CD4-positive, alpha-beta memory T cell (primary cell): ENCODE data around the gene KCNJ2. TPM values are rescaled to one million over a fixed set of nuclear protein-coding genes. Genes with fewer than 3 reads are reported as not detected.

Source experiments
- CTCF ChIA-PET: fragments of 350-600 bp; sonication (Branson Sonifier 250); formaldehyde crosslinking; loops from one replicate; lab custom pipeline; 2021; ENCODE audit warnings: inconsistent platforms; ENCODE audit not compliant: partially characterized antibody; lab: Charles Lee
- POLR2A ChIA-PET: fragments of 350-600 bp; sonication (Branson Sonifier 250); formaldehyde crosslinking; loops from one replicate; lab custom pipeline; 2021; ENCODE audit not compliant: partially characterized antibody; lab: Charles Lee
- DNase-seq, 5 donors: peaks; one replicate each; pipeline versions ENCODE4 v3.0.0 to v3.0.0-alpha.2; 2020 to 2022; ENCODE audit warnings: mixed read lengths in 1 of 5
- H3K27ac ChIP-seq: one replicate; pipeline ENCODE4 v1.7.0; 2013; ENCODE audit warnings: low read depth, low read length
- H3K27me3 ChIP-seq: 2 replicates; pipeline ENCODE4 v1.7.0; 2013; ENCODE audit warnings: mild to moderate bottlenecking, low read length, moderate library complexity; ENCODE audit not compliant: insufficient read depth
- H3K36me3 ChIP-seq: 2 replicates; pipeline ENCODE4 v1.7.0; 2013; ENCODE audit warnings: mild to moderate bottlenecking, low read length, moderate library complexity; ENCODE audit not compliant: insufficient read depth
- H3K4me1 ChIP-seq: 2 replicates; pipeline ENCODE4 v1.7.0; 2013; ENCODE audit warnings: mild to moderate bottlenecking, low read length, moderate library complexity; ENCODE audit not compliant: insufficient read depth
- H3K4me3 ChIP-seq, 2 donors: one replicate each; pipeline ENCODE4 v1.7.0; 2013; ENCODE audit warnings: low read length in 2 of 2, mild to moderate bottlenecking in 1 of 2
- H3K9me3 ChIP-seq, 2 donors: one replicate each; pipeline ENCODE4 v1.7.0; 2013; ENCODE audit warnings: low read length in 2 of 2, control low read depth in 1 of 2; ENCODE audit not compliant: control insufficient read depth in 1 of 2
- H3K27ac Mint-ChIP-seq, 7 donors: one replicate each; pipeline ENCODE4 v1.8.0; 2020 to 2021; ENCODE audit warnings: mixed read lengths in 7 of 7, mild to moderate bottlenecking in 6 of 7, inconsistent platforms in 3 of 7, moderate library complexity in 3 of 7
- H3K27me3 Mint-ChIP-seq, 2 donors: one replicate each; pipeline ENCODE4 v1.8.0; 2020 to 2021; ENCODE audit warnings: mixed read lengths in 2 of 2
- H3K36me3 Mint-ChIP-seq, 2 donors: one replicate each; pipeline ENCODE4 v1.8.0; 2020 to 2021; ENCODE audit warnings: mixed read lengths in 2 of 2, inconsistent platforms in 1 of 2, mild to moderate bottlenecking in 1 of 2
- H3K4me1 Mint-ChIP-seq, 4 donors: one replicate each; pipeline ENCODE4 v1.8.0; 2020 to 2021; ENCODE audit warnings: mixed read lengths in 4 of 4, mild to moderate bottlenecking in 1 of 4
- H3K4me3 Mint-ChIP-seq, 8 donors: one replicate each; pipeline ENCODE4 v1.8.0; 2020 to 2021; ENCODE audit warnings: mixed read lengths in 8 of 8, mild to moderate bottlenecking in 7 of 8, moderate library complexity in 6 of 8, inconsistent platforms in 3 of 8
- H3K9me3 Mint-ChIP-seq, 8 donors: one replicate each; pipeline ENCODE4 v1.8.0; 2020 to 2021; ENCODE audit warnings: mixed read lengths in 8 of 8, mild to moderate bottlenecking in 5 of 8, inconsistent platforms in 3 of 8, moderate library complexity in 1 of 8
- intact Hi-C: fragments of 100-400 bp; cut with micrococcal nuclease; formaldehyde crosslinking; loops from one replicate; pipeline ENCODE4 v1.15.1; 2023
- polyA plus RNA-seq, 2 donors: library from polyadenylated mRNA; unstranded; fragments of 300-500 nt; fragmentation: Illumina TruSeq; gene quantifications; one replicate each; pipeline ENCODE4 v1.2.3, GENCODE V29; 2021
- total RNA-seq, 2 experiments: library from RNA; stranded (reverse); gene quantifications; one replicate each; pipeline ENCODE4 v1.2.3, GENCODE V29; 2021

The KCNJ2 gene
- not detected for total RNA-seq
- polyA plus RNA-seq = not detected

- no peak within 1 kb of the TSS for H3K27ac Mint-ChIP-seq
- DNase-seq = peak in 2 of 5 donors; percentile 12 to 17
- H3K27me3 ChIP-seq = peaks cover 11% of the 10 kb centered on the region
- no peaks in the 10 kb centered on the region for H3K36me3 ChIP-seq
- peaks cover 11% of the 10 kb centered on the region for H3K4me1 ChIP-seq
- H3K4me1 Mint-ChIP-seq = peaks cover 12 to 26% (median 19%) of the 10 kb centered on the region in 4 donors
- no peaks in the 10 kb centered on the region for H3K36me3 Mint-ChIP-seq
- H3K4me3 Mint-ChIP-seq = peak within 1 kb of the TSS; percentile 48 to 82 (median 68)
- peak within 1 kb of the TSS in 1 of 2 donors; percentile 30 for H3K4me3 ChIP-seq
- intact Hi-C loops = no loop called here
- POLR2A ChIA-PET = no interaction called here
- H3K27me3 Mint-ChIP-seq = peaks cover 37 to 53% of the 10 kb centered on the region in 2 donors
- peaks cover 0 to 5% (median 0%) of the 10 kb centered on the region in 8 donors for H3K9me3 Mint-ChIP-seq
- H3K27ac ChIP-seq = no peak within 1 kb of the TSS
- CTCF ChIA-PET = interaction anchor here (1.1 kb wide), 1 partner anchor 18 kb away, joined by 3 read pairs; no protein-coding TSS in a partner anchor
- H3K9me3 ChIP-seq = no peaks in the 10 kb centered on the region
Observed at GRCh38 chr17:70168977-70169708, at the start of gene KCNJ2. Gene KCNJ2, plus strand, starts transcription at chr17:70169532. Its CDS starts 5,508 bp downstream, at chr17:70175040.

GRCh38 chr17:70119545-70119944 lies 49.8 kb upstream of the KCNJ2 start:
- Histone ChIP-seq H3K4me3 (no peak overlapping the region), H3K27me3 (no peaks in the 10 kb centered on the region), H3K27ac (no peak overlapping the region), H3K9me3 (no peaks in the 10 kb centered on the region), H3K36me3 (no peaks in the 10 kb centered on the region), H3K4me1 (no peaks in the 10 kb centered on the region)
- Mint-ChIP-seq H3K27me3 (peaks cover 3 to 6% of the 10 kb centered on the region in 2 donors), H3K9me3 (peaks cover 0 to 9% (median 4%) of the 10 kb centered on the region in 8 donors), H3K4me1 (no peaks in the 10 kb centered on the region), H3K36me3 (no peaks in the 10 kb centered on the region), H3K4me3 (no peak overlapping the region), H3K27ac (no peak overlapping the region)
- ChIA-PET CTCF (no interaction called here), POLR2A (no interaction called here)
- intact Hi-C loops = no loop called here
- no peak for DNase-seq

- no peak for DNase-seq
- Mint-ChIP-seq H3K9me3 (peaks cover 0 to 9% (median 4%) of the 10 kb centered on the region in 8 donors), H3K27ac (no peak overlapping the region), H3K4me1 (no peaks in the 10 kb centered on the region), H3K4me3 (no peak overlapping the region), H3K36me3 (no peaks in the 10 kb centered on the region), H3K27me3 (peaks cover 0 to 6% of the 10 kb centered on the region in 2 donors)
- Histone ChIP-seq H3K36me3 (no peaks in the 10 kb centered on the region), H3K4me1 (no peaks in the 10 kb centered on the region), H3K4me3 (no peak overlapping the region), H3K9me3 (no peaks in the 10 kb centered on the region), H3K27ac (no peak overlapping the region), H3K27me3 (no peaks in the 10 kb centered on the region)
- CTCF ChIA-PET = no interaction called here
- intact Hi-C loops = no loop called here
- POLR2A ChIA-PET = no interaction called here
Observed at GRCh38 chr17:70119983-70120382, 49.3 kb upstream of the KCNJ2 start.

GRCh38 chr17:70120425-70120824 lies 48.9 kb upstream of the KCNJ2 start:
- Histone ChIP-seq H3K9me3 (no peaks in the 10 kb centered on the region), H3K27ac (no peak overlapping the region), H3K27me3 (no peaks in the 10 kb centered on the region), H3K36me3 (no peaks in the 10 kb centered on the region), H3K4me3 (no peak overlapping the region), H3K4me1 (no peaks in the 10 kb centered on the region)
- intact Hi-C loops = no loop called here
- POLR2A ChIA-PET = no interaction called here
- Mint-ChIP-seq H3K9me3 (peaks cover 0 to 9% (median 4%) of the 10 kb centered on the region in 8 donors), H3K4me3 (no peak overlapping the region), H3K27ac (no peak overlapping the region), H3K4me1 (no peaks in the 10 kb centered on the region), H3K36me3 (no peaks in the 10 kb centered on the region), H3K27me3 (peaks cover 0 to 6% of the 10 kb centered on the region in 2 donors)
- CTCF ChIA-PET = no interaction called here
- DNase-seq = no peak

- no peaks in the 10 kb centered on the region for H3K36me3 Mint-ChIP-seq
- no peak overlapping the region for H3K4me3 ChIP-seq
- H3K9me3 ChIP-seq = no peaks in the 10 kb centered on the region
- ChIA-PET POLR2A (no interaction called here), CTCF (no interaction called here)
- H3K4me1 ChIP-seq = no peaks in the 10 kb centered on the region
- no peaks in the 10 kb centered on the region for H3K36me3 ChIP-seq
- no peaks in the 10 kb centered on the region for H3K27me3 ChIP-seq
- H3K4me1 Mint-ChIP-seq = no peaks in the 10 kb centered on the region
- no peak overlapping the region for H3K4me3 Mint-ChIP-seq
- H3K27me3 Mint-ChIP-seq = peaks cover 0 to 6% of the 10 kb centered on the region in 2 donors
- no peak for DNase-seq
- H3K9me3 Mint-ChIP-seq = peaks cover 0 to 9% (median 4%) of the 10 kb centered on the region in 8 donors
- no peak overlapping the region for H3K27ac ChIP-seq
- intact Hi-C loops = no loop called here
- H3K27ac Mint-ChIP-seq = no peak overlapping the region
Observed at GRCh38 chr17:70121126-70121525, 48.2 kb upstream of the KCNJ2 start.

GRCh38 chr17:70123193-70123592 lies 46.1 kb upstream of the KCNJ2 start:
- H3K36me3 Mint-ChIP-seq = no peaks in the 10 kb centered on the region
- no peak overlapping the region for H3K4me3 ChIP-seq
- no peak overlapping the region for H3K27ac ChIP-seq
- H3K9me3 Mint-ChIP-seq = peaks cover 0 to 5% (median 0%) of the 10 kb centered on the region in 8 donors
- H3K27me3 Mint-ChIP-seq = no peaks in the 10 kb centered on the region
- CTCF ChIA-PET = no interaction called here
- no peak overlapping the region for H3K4me3 Mint-ChIP-seq
- no peaks in the 10 kb centered on the region for H3K27me3 ChIP-seq
- H3K27ac Mint-ChIP-seq = no peak overlapping the region
- intact Hi-C loops = no loop called here
- no peaks in the 10 kb centered on the region for H3K9me3 ChIP-seq
- POLR2A ChIA-PET = no interaction called here
- H3K4me1 Mint-ChIP-seq = no peaks in the 10 kb centered on the region
- no peak for DNase-seq
- H3K36me3 ChIP-seq = no peaks in the 10 kb centered on the region
- no peaks in the 10 kb centered on the region for H3K4me1 ChIP-seq

- H3K4me1 Mint-ChIP-seq = no peaks in the 10 kb centered on the region
- no peaks in the 10 kb centered on the region for H3K36me3 Mint-ChIP-seq
- Histone ChIP-seq H3K4me1 (no peaks in the 10 kb centered on the region), H3K27ac (no peak overlapping the region), H3K4me3 (no peak overlapping the region), H3K27me3 (no peaks in the 10 kb centered on the region), H3K9me3 (no peaks in the 10 kb centered on the region), H3K36me3 (no peaks in the 10 kb centered on the region)
- intact Hi-C loops = no loop called here
- H3K27ac Mint-ChIP-seq = no peak overlapping the region
- ChIA-PET POLR2A (no interaction called here), CTCF (no interaction called here)
- DNase-seq = no peak
- H3K9me3 Mint-ChIP-seq = peaks cover 0 to 3% (median 0%) of the 10 kb centered on the region in 8 donors
- no peak overlapping the region for H3K4me3 Mint-ChIP-seq
- peaks cover 0 to 2% of the 10 kb centered on the region in 2 donors for H3K27me3 Mint-ChIP-seq
Observed at GRCh38 chr17:70124723-70125122, 44.6 kb upstream of the KCNJ2 start.
